Natural killer cell (primary cell): Measurements from ENCODE around the gene RALGPS1. TPM values are rescaled to one million over a fixed set of nuclear protein-coding genes. Genes with fewer than 3 reads are reported as not detected.

Experiments
- ATAC-seq, 3 donors: fragments of 150-1000 bp in 2 of 3; fragments of 200-7000 bp in 1 of 3; cut with Tn5 transposase; 1 replicate in 1 of 3; 2 replicates in 2 of 3; pipeline ENCODE4 v1.10.0; 2021; ENCODE audit warnings: mild to moderate bottlenecking in 2 of 3, moderate library complexity in 2 of 3
- DNase-seq, 2 donors: peaks; one replicate each; pipeline versions ENCODE4 v3.0.0 to v3.0.0-alpha.2; 2013 to 2021; ENCODE audit warnings: mixed read lengths in 1 of 2
- H3K27ac ChIP-seq: one replicate; pipeline ENCODE4 v1.5.1; 2013; ENCODE audit warnings: mild to moderate bottlenecking, low read length
- H3K27me3 ChIP-seq: one replicate; pipeline ENCODE4 v1.6.1; 2013; ENCODE audit warnings: low read length; ENCODE audit not compliant: control insufficient read depth, insufficient read depth
- H3K36me3 ChIP-seq: one replicate; pipeline ENCODE4 v1.6.1; 2013; ENCODE audit warnings: low read length; ENCODE audit not compliant: control insufficient read depth, insufficient read depth
- H3K4me1 ChIP-seq: one replicate; pipeline ENCODE4 v1.6.1; 2013; ENCODE audit warnings: low read length; ENCODE audit not compliant: control insufficient read depth, insufficient read depth
- H3K4me3 ChIP-seq: one replicate; pipeline ENCODE4 v1.5.1; 2013; ENCODE audit warnings: low read length
- H3K9me3 ChIP-seq: one replicate; pipeline ENCODE4 v1.6.1; 2013; ENCODE audit warnings: low read length; ENCODE audit not compliant: control insufficient read depth, insufficient read depth
- H3K27ac Mint-ChIP-seq, 2 donors: one replicate each; pipeline ENCODE4 v1.8.0; 2022; ENCODE audit warnings: mild to moderate bottlenecking in 2 of 2, mixed read lengths in 2 of 2, moderate library complexity in 1 of 2
- H3K27me3 Mint-ChIP-seq, 2 donors: one replicate each; pipeline ENCODE4 v1.8.0; 2022; ENCODE audit warnings: low read depth in 2 of 2, mixed read lengths in 2 of 2
- H3K36me3 Mint-ChIP-seq: one replicate; pipeline ENCODE4 v1.8.0; 2022; ENCODE audit warnings: mixed read lengths
- H3K4me1 Mint-ChIP-seq, 2 donors: one replicate each; pipeline ENCODE4 v1.8.0; 2022; ENCODE audit warnings: mixed read lengths in 2 of 2
- H3K4me3 Mint-ChIP-seq: one replicate; pipeline ENCODE4 v1.8.0; 2022; ENCODE audit warnings: mild to moderate bottlenecking, moderate library complexity, mixed read lengths
- H3K9me3 Mint-ChIP-seq, 2 donors: one replicate each; pipeline ENCODE4 v1.8.0; 2022; ENCODE audit warnings: mixed read lengths in 2 of 2
- WGBS: methylation state at CpG from one replicate; pipeline ENCODE4 v1.1.7; 2013; ENCODE audit warnings: missing lambda C conversion rate; ENCODE audit not compliant: insufficient coverage; 5-methylcytosine and 5-hydroxymethylcytosine counted together
- intact Hi-C: fragments of 100-400 bp; cut with micrococcal nuclease; formaldehyde crosslinking; loops from one replicate; pipeline ENCODE4 v1.14.2; 2022
- total RNA-seq, 4 donors: library from RNA; stranded (reverse); fragments of 120-200 nt in 1 of 4; gene quantifications; one replicate each; pipeline versions ENCODE4 v1.2.3 to v1.2.4, GENCODE V29; 2013 to 2022
- TF ChIP-seq, protein P1 (sequence below): fragments of 200-600 bp; IDR thresholded peaks from one replicate; pipeline ENCODE4 v1.8.0; 2022; ENCODE audit warnings: antibody characterized with exemption

The RALGPS1 gene
- total RNA-seq, 3 donors from 2014 or later (not counting 1 experiment from before 2014, with no cell fraction given) = 11.9 to 21.2 (median 13.2) TPM

DNA sequence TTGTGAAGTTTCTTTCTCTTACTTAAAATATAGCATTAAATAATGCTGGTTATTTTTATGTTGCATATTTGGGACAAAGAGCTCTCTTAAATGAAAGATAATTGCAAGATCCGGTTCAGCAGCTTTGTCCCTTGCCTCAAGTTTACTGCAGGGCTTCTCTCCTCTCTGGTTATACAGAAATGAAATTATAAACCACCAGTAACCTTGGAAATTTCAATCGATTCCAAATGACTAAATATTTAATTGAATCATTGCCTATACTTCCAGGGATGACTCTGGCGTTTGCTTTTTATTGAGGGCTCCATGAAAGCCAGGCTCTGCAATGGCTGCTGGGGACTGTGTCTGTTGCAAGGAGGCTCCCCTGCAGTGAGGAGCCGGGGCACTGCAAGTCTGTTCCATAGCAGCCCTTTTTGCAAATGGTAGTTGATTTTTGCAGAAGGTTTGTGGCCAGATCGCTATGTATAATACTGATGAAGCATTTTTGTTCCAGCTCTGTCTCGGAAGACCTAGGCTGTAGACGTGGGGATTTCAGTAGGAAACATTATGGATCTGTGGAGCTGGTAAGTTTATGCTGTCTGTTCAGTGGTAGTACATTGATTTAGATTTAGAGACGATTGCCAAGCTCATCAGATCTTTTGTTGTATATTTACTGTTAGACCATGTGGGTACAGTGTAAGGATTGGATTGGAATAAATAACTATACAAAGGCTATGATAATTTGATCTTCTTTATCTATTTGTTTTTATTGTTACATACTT lies 350.1 kb downstream of the RALGPS1 start, which contains the start of gene GARNL3:
Gene GARNL3, plus strand, starts transcription at position 313 of the 758 bp plus-strand sequence. Its CDS starts 104 bp downstream, at position 417.
- Mint-ChIP-seq H3K4me3 (no peak within 1 kb of the TSS), H3K27me3 (peaks cover 0 to 24% of the 10 kb centered on the region in 2 donors), H3K9me3 (no peaks in the 10 kb centered on the region), H3K36me3 (no peaks in the 10 kb centered on the region), H3K27ac (no peak within 1 kb of the TSS), H3K4me1 (no peaks in the 10 kb centered on the region)
- Histone ChIP-seq H3K27me3 (no peaks in the 10 kb centered on the region), H3K9me3 (no peaks in the 10 kb centered on the region), H3K4me3 (no peak within 1 kb of the TSS), H3K27ac (no peak within 1 kb of the TSS), H3K36me3 (no peaks in the 10 kb centered on the region), H3K4me1 (no peaks in the 10 kb centered on the region)
- DNase-seq (no peak), ATAC-seq (no peak)
- intact Hi-C loops = no loop called here
- WGBS = 88% methylated on average over 8 of the region's 8 CpGs
- TF ChIP-seq, protein P1, sequence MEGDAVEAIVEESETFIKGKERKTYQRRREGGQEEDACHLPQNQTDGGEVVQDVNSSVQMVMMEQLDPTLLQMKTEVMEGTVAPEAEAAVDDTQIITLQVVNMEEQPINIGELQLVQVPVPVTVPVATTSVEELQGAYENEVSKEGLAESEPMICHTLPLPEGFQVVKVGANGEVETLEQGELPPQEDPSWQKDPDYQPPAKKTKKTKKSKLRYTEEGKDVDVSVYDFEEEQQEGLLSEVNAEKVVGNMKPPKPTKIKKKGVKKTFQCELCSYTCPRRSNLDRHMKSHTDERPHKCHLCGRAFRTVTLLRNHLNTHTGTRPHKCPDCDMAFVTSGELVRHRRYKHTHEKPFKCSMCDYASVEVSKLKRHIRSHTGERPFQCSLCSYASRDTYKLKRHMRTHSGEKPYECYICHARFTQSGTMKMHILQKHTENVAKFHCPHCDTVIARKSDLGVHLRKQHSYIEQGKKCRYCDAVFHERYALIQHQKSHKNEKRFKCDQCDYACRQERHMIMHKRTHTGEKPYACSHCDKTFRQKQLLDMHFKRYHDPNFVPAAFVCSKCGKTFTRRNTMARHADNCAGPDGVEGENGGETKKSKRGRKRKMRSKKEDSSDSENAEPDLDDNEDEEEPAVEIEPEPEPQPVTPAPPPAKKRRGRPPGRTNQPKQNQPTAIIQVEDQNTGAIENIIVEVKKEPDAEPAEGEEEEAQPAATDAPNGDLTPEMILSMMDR = no peak

DNA sequence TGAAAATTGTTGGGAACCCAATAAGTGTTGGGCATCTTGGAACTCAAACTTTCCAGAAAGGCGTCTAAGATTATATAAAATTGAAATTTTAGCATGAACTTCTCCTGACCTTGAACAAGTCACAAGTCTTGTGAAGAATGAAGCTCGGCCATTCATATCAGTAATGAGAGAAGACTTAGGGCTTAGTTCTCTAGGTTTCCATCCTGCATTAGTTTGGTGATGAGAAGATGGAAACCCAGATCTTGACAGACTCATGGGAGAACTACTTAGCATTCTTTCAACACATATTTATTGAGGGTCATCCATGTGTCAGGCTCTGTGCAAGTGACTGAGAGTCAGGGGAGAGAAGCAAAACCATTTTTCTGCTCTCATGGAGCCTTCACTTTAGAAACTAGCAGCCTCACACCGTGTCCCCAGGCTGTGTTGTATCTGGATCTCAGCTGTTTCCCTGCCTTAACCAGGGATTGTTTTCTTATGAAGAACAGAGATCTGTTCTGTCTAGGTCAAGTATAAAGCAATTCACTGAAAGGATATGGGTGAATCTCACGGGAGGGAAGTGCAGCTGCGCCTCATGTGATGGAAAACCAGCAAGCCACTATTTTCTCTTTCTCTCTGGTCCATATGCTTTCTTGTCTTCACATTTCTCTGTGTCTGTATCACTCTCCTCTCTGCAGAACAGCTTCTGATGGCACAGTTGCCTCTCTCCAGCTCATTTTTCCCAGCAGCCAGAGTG lies 353.4 kb downstream of the RALGPS1 start:
- no peaks in the 10 kb centered on the region for H3K9me3 ChIP-seq
- no peaks in the 10 kb centered on the region for H3K36me3 ChIP-seq
- H3K4me3 ChIP-seq = no peak overlapping the region
- H3K27ac ChIP-seq = no peak overlapping the region
- H3K27me3 Mint-ChIP-seq = peaks cover 5 to 24% of the 10 kb centered on the region in 2 donors
- H3K4me3 Mint-ChIP-seq = no peak overlapping the region
- intact Hi-C loops = no loop called here
- H3K27ac Mint-ChIP-seq = no peak overlapping the region
- no peaks in the 10 kb centered on the region for H3K36me3 Mint-ChIP-seq
- TF ChIP-seq, protein P1 = no peak
- WGBS = 81% methylated on average over 5 of the region's 5 CpGs
- DNase-seq = no peak
- H3K27me3 ChIP-seq = no peaks in the 10 kb centered on the region
- no peaks in the 10 kb centered on the region for H3K4me1 ChIP-seq
- no peaks in the 10 kb centered on the region for H3K4me1 Mint-ChIP-seq
- no peak for ATAC-seq
- H3K9me3 Mint-ChIP-seq = no peaks in the 10 kb centered on the region

DNA sequence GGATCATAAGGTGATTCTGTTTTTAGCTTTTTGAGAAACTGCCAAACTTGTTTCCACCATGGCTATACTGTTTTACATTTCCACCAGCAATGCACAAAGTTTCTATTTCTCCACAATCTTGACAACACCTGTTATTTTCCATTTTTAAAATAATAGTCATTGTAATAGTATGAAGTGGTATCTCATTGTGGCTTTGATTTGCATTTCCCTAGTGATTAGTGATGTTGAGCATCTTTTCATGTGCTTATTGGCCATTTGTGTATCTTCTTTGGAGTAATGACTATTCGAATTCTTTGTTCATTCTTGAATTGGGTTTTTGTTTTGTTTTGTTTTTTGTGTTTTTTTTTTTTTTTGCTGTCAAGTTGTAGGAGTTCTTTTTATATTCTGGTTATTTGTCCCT lies 354.9 kb downstream of the RALGPS1 start:
- no peak overlapping the region for H3K27ac Mint-ChIP-seq
- intact Hi-C loops = no loop called here
- no peaks in the 10 kb centered on the region for H3K4me1 Mint-ChIP-seq
- ATAC-seq (no peak), DNase-seq (no peak)
- H3K36me3 Mint-ChIP-seq = no peaks in the 10 kb centered on the region
- no peak overlapping the region for H3K4me3 ChIP-seq
- H3K36me3 ChIP-seq = no peaks in the 10 kb centered on the region
- H3K4me3 Mint-ChIP-seq = no peak overlapping the region
- no CpG with 5 or more reads among the region's 1 CpG for WGBS
- no peaks in the 10 kb centered on the region for H3K9me3 Mint-ChIP-seq
- H3K27me3 Mint-ChIP-seq = peaks cover 5 to 21% of the 10 kb centered on the region in 2 donors
- TF ChIP-seq, protein P1 = no peak
- no peak overlapping the region for H3K27ac ChIP-seq
- no peaks in the 10 kb centered on the region for H3K4me1 ChIP-seq
- H3K27me3 ChIP-seq = no peaks in the 10 kb centered on the region
- H3K9me3 ChIP-seq = no peaks in the 10 kb centered on the region

Other genes starting within 250 kb of the RALGPS1 start
- gene ZBTB43, start 109.7 kb upstream of the RALGPS1 start, total RNA-seq = 10 to 100 TPM; 42.1 to 61.0 (median 57.2) TPM
- gene ZBTB34, start 54.1 kb upstream of the RALGPS1 start, total RNA-seq = 10 to 100 TPM in 2 of 3 donors, 1 to 10 TPM in 1; 8.9 to 13.9 (median 12.0) TPM
- not detected for gene ANGPTL2, start 207.9 kb downstream of the RALGPS1 start, total RNA-seq